Measurements from ENCODE around the gene KLHL22.

- TF ChIP-seq CTCF (IDR thresholded peaks at IDR 0.05) (no peak), POLR2A (IDR thresholded peaks at IDR 0.05) (no peak), EP300 (IDR thresholded peaks at IDR 0.05) (no peak), POLR2AphosphoS5 (IDR thresholded peaks at IDR 0.05) (no peak)
Observed at GRCh38 chr22:20490183-20490940, 5.2 kb downstream of the KLHL22 start.
